Neural progenitor cell (in vitro differentiated cells): ENCODE measurements around the gene CCL26. TPM values are rescaled to one million over a fixed set of nuclear protein-coding genes. Genes with fewer than 3 reads are reported as not detected.

Source experiments
- DNase-seq: peaks from one replicate; pipeline ENCODE4 v3.0.0-alpha.2; 2016; ENCODE audit warnings: low spot score
- H2AFZ ChIP-seq: fragments of 200-600 bp; sonication (generic); replicated peaks from 2 replicates; pipeline ENCODE4 v1.6.1; 2016; ENCODE audit warnings: antibody characterized with exemption
- H3F3A ChIP-seq: fragments of 200-600 bp; sonication (generic); 2 replicates; pipeline ENCODE4 v1.6.1; 2016; ENCODE audit warnings: antibody characterized with exemption, low read depth
- H3K27ac ChIP-seq: fragments of 200-600 bp; sonication (generic); 2 replicates; pipeline ENCODE4 v1.5.1; 2016; ENCODE audit warnings: mild to moderate bottlenecking
- H3K27me3 ChIP-seq: fragments of 200-600 bp; sonication (generic); 2 replicates; pipeline ENCODE4 v1.6.1; 2016; ENCODE audit warnings: mild to moderate bottlenecking, moderate library complexity
- H3K36me3 ChIP-seq: fragments of 200-600 bp; sonication (generic); 2 replicates; pipeline ENCODE4 v1.5.1; 2016
- H3K4me1 ChIP-seq: fragments of 200-600 bp; sonication (generic); 2 replicates; pipeline ENCODE4 v1.6.1; 2016; ENCODE audit warnings: mixed run types
- H3K4me2 ChIP-seq: fragments of 200-600 bp; sonication (generic); 2 replicates; pipeline ENCODE4 v1.6.1; 2016
- H3K4me3 ChIP-seq: fragments of 200-600 bp; sonication (generic); 2 replicates; pipeline ENCODE4 v1.5.1; 2016
- H3K79me2 ChIP-seq: fragments of 200-600 bp; sonication (generic); 2 replicates; pipeline ENCODE4 v1.6.1; 2016; ENCODE audit warnings: low read depth
- H3K9ac ChIP-seq: fragments of 200-600 bp; sonication (generic); 2 replicates; pipeline ENCODE4 v1.6.1; 2016
- H3K9me3 ChIP-seq: fragments of 200-600 bp; sonication (generic); 2 replicates; pipeline ENCODE4 v1.5.1; 2016; ENCODE audit warnings: low read depth
- H4K20me1 ChIP-seq: fragments of 200-600 bp; sonication (generic); 2 replicates; pipeline ENCODE4 v1.6.1; 2016; ENCODE audit warnings: low read depth
- H3K27ac Mint-ChIP-seq: 3 replicates; pipeline ENCODE4 v1.8.0; 2021; ENCODE audit warnings: mixed read lengths
- H3K27me3 Mint-ChIP-seq: 2 replicates; pipeline ENCODE4 v1.8.0; 2022; ENCODE audit warnings: low read depth, mild to moderate bottlenecking, inconsistent platforms, moderate library complexity, mixed read lengths; ENCODE audit not compliant: insufficient read depth
- H3K36me3 Mint-ChIP-seq: 3 replicates; pipeline ENCODE4 v1.8.0; 2021; ENCODE audit warnings: mixed read lengths
- H3K4me1 Mint-ChIP-seq: 3 replicates; pipeline ENCODE4 v1.8.0; 2021; ENCODE audit warnings: mixed read lengths
- H3K4me3 Mint-ChIP-seq: 3 replicates; pipeline ENCODE4 v1.8.0; 2021; ENCODE audit warnings: mild to moderate bottlenecking, moderate library complexity, mixed read lengths
- H3K9me3 Mint-ChIP-seq: 3 replicates; pipeline ENCODE4 v1.8.0; 2020; ENCODE audit warnings: mixed read lengths
- EZH2 ChIP-seq: fragments of 200-600 bp; sonication (generic); IDR thresholded peaks from 2 replicates; pipeline ENCODE4 v1.6.1; 2017; ENCODE audit warnings: antibody characterized with exemption, mild to moderate bottlenecking, moderate library complexity
- EZH2phosphoT487 ChIP-seq: fragments of 200-600 bp; sonication (generic); IDR thresholded peaks from 2 replicates; pipeline ENCODE4 v1.6.1; 2017; ENCODE audit warnings: antibody characterized with exemption
- total RNA-seq: library from RNA; depleted of rRNA; stranded (reverse); fragments of >200 nt; gene quantifications from 2 replicates; pipeline ENCODE4 v1.2.3, GENCODE V29; 2015; ENCODE audit warnings: low replicate concordance
- TF ChIP-seq, protein P1 (sequence below): fragments of 200-600 bp; sonication (generic); IDR thresholded peaks from 2 replicates; pipeline ENCODE4 v1.5.1; 2017; ENCODE audit warnings: antibody characterized with exemption, mild to moderate bottlenecking

Gene CCL26
- total RNA-seq, 1 donor from 2014 or later: not detected

DNA sequence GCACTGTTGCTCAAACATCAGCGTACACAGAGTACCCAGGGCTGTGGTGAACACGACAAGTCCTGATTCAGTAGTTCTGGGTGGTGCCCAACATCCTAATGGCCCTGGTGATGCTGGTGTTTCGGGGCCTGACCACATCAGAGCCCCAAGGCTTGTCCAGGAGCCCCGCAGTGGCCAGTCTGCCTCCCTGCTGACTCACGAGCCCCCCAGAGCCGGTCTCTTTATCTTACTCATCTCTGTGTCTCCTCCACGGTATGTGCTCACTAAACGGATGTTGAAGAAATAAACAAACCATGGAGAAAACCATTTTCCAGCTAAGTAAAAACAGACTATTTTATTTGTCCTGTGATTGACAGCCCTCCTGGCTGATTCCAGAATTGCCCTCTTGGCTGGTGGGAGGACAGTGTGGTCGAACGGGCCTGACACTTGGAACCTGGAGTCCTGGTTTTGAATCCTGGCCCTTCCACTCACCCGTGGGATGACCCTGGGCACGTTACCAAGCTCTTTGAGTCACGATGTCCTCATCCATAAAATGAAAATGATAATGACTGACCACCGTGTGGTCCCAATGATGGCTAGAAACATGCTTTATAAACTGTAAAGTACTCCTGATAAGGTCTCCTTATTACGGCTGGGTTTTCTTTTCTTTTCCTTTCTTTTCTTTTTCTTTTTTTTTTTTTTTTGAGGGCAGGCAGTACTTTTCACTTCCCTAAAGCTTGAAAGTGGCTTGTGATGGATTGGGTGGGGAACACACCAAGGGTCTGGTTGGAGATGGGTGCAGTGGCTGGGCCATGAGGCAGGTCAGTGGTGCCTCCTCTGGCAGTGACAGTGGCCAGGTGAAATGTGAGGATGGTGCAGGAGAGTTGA, 39.0 kb downstream of the CCL26 start:
- no peak overlapping the region for H3K4me2 ChIP-seq
- no peaks in the 10 kb centered on the region for H3K36me3 ChIP-seq
- peak overlapping the region; percentile 46 for H3K4me3 Mint-ChIP-seq
- H3K36me3 Mint-ChIP-seq: no peaks in the 10 kb centered on the region
- H3K4me1 ChIP-seq: peaks cover 3% of the 10 kb centered on the region
- no peaks in the 10 kb centered on the region for H3K79me2 ChIP-seq
- no peaks in the 10 kb centered on the region for H3K9me3 Mint-ChIP-seq
- peaks cover 7% of the 10 kb centered on the region for H3F3A ChIP-seq
- no peak overlapping the region for H2AFZ ChIP-seq
- no peak overlapping the region for H3K27ac ChIP-seq
- peaks cover 13% of the 10 kb centered on the region for H4K20me1 ChIP-seq
- no peaks in the 10 kb centered on the region for H3K9me3 ChIP-seq
- no peak for DNase-seq
- peaks cover 24% of the 10 kb centered on the region for H3K4me1 Mint-ChIP-seq
- H3K27me3 ChIP-seq: peaks cover 15% of the 10 kb centered on the region
- no peak overlapping the region for H3K4me3 ChIP-seq
- H3K27ac Mint-ChIP-seq: peak overlapping the region; percentile 54
- H3K27me3 Mint-ChIP-seq: peaks cover 11% of the 10 kb centered on the region
- TF ChIP-seq, protein P1, sequence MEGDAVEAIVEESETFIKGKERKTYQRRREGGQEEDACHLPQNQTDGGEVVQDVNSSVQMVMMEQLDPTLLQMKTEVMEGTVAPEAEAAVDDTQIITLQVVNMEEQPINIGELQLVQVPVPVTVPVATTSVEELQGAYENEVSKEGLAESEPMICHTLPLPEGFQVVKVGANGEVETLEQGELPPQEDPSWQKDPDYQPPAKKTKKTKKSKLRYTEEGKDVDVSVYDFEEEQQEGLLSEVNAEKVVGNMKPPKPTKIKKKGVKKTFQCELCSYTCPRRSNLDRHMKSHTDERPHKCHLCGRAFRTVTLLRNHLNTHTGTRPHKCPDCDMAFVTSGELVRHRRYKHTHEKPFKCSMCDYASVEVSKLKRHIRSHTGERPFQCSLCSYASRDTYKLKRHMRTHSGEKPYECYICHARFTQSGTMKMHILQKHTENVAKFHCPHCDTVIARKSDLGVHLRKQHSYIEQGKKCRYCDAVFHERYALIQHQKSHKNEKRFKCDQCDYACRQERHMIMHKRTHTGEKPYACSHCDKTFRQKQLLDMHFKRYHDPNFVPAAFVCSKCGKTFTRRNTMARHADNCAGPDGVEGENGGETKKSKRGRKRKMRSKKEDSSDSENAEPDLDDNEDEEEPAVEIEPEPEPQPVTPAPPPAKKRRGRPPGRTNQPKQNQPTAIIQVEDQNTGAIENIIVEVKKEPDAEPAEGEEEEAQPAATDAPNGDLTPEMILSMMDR: no peak
- no peak for TF ChIP-seq EZH2
- H3K9ac ChIP-seq: no peak overlapping the region

GRCh38 chr7:75732016-75732521, 39.9 kb downstream of the CCL26 start:
- no peak overlapping the region for H3K4me3 ChIP-seq
- H3K4me2 ChIP-seq: no peak overlapping the region
- H3K27me3 ChIP-seq: peaks cover 6% of the 10 kb centered on the region
- H3K36me3 Mint-ChIP-seq: no peaks in the 10 kb centered on the region
- H3K4me1 ChIP-seq: no peaks in the 10 kb centered on the region
- H3K27ac Mint-ChIP-seq: no peak overlapping the region
- no peak overlapping the region for H3K9ac ChIP-seq
- DNase-seq: no peak
- peaks cover 19% of the 10 kb centered on the region for H3K4me1 Mint-ChIP-seq
- no peaks in the 10 kb centered on the region for H3K36me3 ChIP-seq
- H3K9me3 ChIP-seq: no peaks in the 10 kb centered on the region
- TF ChIP-seq EZH2phosphoT487 (no peak), EZH2 (no peak)
- TF ChIP-seq, protein P1: no peak
- no peak overlapping the region for H3K27ac ChIP-seq
- H3K4me3 Mint-ChIP-seq: no peak overlapping the region
- H2AFZ ChIP-seq: no peak overlapping the region
- peaks cover 5% of the 10 kb centered on the region for H3K27me3 Mint-ChIP-seq
- no peaks in the 10 kb centered on the region for H3K9me3 Mint-ChIP-seq
- H3F3A ChIP-seq: peaks cover 3% of the 10 kb centered on the region
- H3K79me2 ChIP-seq: no peaks in the 10 kb centered on the region
- H4K20me1 ChIP-seq: peaks cover 6% of the 10 kb centered on the region

- Histone ChIP-seq H3K9me3 (no peaks in the 10 kb centered on the region), H3K4me1 (no peaks in the 10 kb centered on the region), H3K36me3 (no peaks in the 10 kb centered on the region), H3K79me2 (no peaks in the 10 kb centered on the region), H3K27me3 (no peaks in the 10 kb centered on the region), H4K20me1 (peaks cover 2% of the 10 kb centered on the region), H3K4me2 (no peak overlapping the region), H2AFZ (no peak overlapping the region), H3K9ac (no peak overlapping the region), H3K4me3 (no peak overlapping the region), H3K27ac (no peak overlapping the region), H3F3A (peaks cover 3% of the 10 kb centered on the region)
- H3K4me1 Mint-ChIP-seq: peaks cover 12% of the 10 kb centered on the region
- no peak overlapping the region for H3K4me3 Mint-ChIP-seq
- H3K27ac Mint-ChIP-seq: no peak overlapping the region
- TF ChIP-seq EZH2phosphoT487: no peak
- no peak for TF ChIP-seq EZH2
- TF ChIP-seq, protein P1: no peak
- H3K36me3 Mint-ChIP-seq: no peaks in the 10 kb centered on the region
- peaks cover 2% of the 10 kb centered on the region for H3K27me3 Mint-ChIP-seq
- no peak for DNase-seq
- H3K9me3 Mint-ChIP-seq: no peaks in the 10 kb centered on the region
These were observed 42.1 kb downstream of the CCL26 start for GRCh38 chr7:75729851-75730274.
